OCI-LY1 (cell line): Measurements from ENCODE around the gene NT5DC1.

Experiments
- EZH2 ChIP-seq: fragments of 200-600 bp; sonication (generic), shearing (Covaris generic); IDR thresholded peaks from 2 replicates; pipeline ENCODE4 v1.8.0; 2017; ENCODE audit warnings: borderline replicate concordance, mixed run types, mild to moderate bottlenecking, antibody characterized with exemption, low read length, moderate library complexity, mixed read lengths
- TF ChIP-seq, protein P1 (sequence below): fragments of 200-600 bp; sonication (generic), shearing (Covaris generic); IDR thresholded peaks from 2 replicates; pipeline ENCODE4 v1.5.1; 2017; ENCODE audit warnings: mild to moderate bottlenecking, antibody characterized with exemption, low read length, moderate library complexity, mixed read lengths

DNA sequence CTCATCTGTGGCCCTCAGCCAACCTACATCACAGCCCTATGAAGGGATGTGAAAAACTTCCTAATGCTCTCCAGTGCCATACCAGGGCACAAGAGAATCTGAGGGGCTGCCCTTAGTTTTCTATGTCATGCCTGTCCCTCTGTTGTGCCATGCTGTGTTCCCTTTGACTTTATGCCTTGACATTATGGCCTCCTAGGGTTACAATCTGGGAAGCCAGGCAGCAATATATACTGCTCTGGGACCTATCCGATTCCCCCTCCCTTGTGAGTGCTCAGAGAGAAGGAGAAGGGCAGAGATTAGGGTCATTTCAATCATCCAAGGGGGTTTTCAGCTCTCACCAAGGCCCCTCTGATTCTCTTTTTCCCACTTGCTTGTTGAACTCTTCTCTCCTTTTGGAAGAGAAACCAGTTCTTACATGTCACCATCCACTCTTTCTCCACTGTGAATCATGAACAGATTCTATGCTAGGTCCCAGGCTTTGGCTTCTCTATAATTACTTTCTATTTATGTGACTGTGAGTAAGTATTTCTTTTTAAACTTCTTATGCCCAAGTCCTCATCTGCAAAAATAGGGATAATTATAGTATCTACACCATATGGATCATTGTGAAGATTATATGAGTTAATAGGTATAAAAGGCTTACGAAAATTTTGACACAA, 25.8 kb upstream of the NT5DC1 start:
- no peak for TF ChIP-seq EZH2
- TF ChIP-seq, protein P1, sequence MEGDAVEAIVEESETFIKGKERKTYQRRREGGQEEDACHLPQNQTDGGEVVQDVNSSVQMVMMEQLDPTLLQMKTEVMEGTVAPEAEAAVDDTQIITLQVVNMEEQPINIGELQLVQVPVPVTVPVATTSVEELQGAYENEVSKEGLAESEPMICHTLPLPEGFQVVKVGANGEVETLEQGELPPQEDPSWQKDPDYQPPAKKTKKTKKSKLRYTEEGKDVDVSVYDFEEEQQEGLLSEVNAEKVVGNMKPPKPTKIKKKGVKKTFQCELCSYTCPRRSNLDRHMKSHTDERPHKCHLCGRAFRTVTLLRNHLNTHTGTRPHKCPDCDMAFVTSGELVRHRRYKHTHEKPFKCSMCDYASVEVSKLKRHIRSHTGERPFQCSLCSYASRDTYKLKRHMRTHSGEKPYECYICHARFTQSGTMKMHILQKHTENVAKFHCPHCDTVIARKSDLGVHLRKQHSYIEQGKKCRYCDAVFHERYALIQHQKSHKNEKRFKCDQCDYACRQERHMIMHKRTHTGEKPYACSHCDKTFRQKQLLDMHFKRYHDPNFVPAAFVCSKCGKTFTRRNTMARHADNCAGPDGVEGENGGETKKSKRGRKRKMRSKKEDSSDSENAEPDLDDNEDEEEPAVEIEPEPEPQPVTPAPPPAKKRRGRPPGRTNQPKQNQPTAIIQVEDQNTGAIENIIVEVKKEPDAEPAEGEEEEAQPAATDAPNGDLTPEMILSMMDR: no peak
